ENCODE results near the gene PRPF8.
A peak's percentile ranks its signal among the peaks of the same experiment; 100 is the strongest.
"Not testable (repeated sequence)": the region's sequence is repeated elsewhere in the genome, so short reads cannot be mapped to it uniquely, and the experiment has no call there.

PRPF8 gene

GRCh38 chr17:1697681-1698080 lies 13.0 kb upstream of the PRPF8 start:
- H3K4me3 ChIP-seq (ENCODE audit: low read depth, low read length): no peak overlapping the region
- TF ChIP-seq CTCF (IDR thresholded peaks at IDR 0.05; ENCODE audit: low read depth, low read length): no peak

GRCh38 chr17:1695365-1695764 lies 10.7 kb upstream of the PRPF8 start:
- H3K4me3 ChIP-seq (ENCODE audit: low read depth, low read length): no peak overlapping the region
- no peak for TF ChIP-seq CTCF (IDR thresholded peaks at IDR 0.05; ENCODE audit: low read depth, low read length)

GRCh38 chr17:1693339-1693738 lies 8.7 kb upstream of the PRPF8 start:
- TF ChIP-seq CTCF (IDR thresholded peaks at IDR 0.05; ENCODE audit: low read depth, low read length): no peak
- no peak overlapping the region for H3K4me3 ChIP-seq (ENCODE audit: low read depth, low read length)

GRCh38 chr17:1690544-1691221 lies 6.0 kb upstream of the PRPF8 start:
- no peak overlapping the region for H3K4me3 ChIP-seq (ENCODE audit: low read depth, low read length)
- TF ChIP-seq CTCF (IDR thresholded peaks at IDR 0.05; ENCODE audit: low read depth, low read length): no peak

GRCh38 chr17:1688405-1688804 lies 3.7 kb upstream of the PRPF8 start:
- not testable (repeated sequence) for H3K4me3 ChIP-seq (ENCODE audit: low read depth, low read length)

GRCh38 chr17:1686086-1686485 lies 1.4 kb upstream of the PRPF8 start:
- no peak for TF ChIP-seq CTCF (IDR thresholded peaks at IDR 0.05; ENCODE audit: low read depth, low read length)
- no peak overlapping the region for H3K4me3 ChIP-seq (ENCODE audit: low read depth, low read length)

GRCh38 chr17:1683459-1683858 lies 1.2 kb downstream of the PRPF8 start:
- no peak for TF ChIP-seq CTCF (IDR thresholded peaks at IDR 0.05; ENCODE audit: low read depth, low read length)
- peak overlapping the region; percentile 87 for H3K4me3 ChIP-seq (ENCODE audit: low read depth, low read length)

- TF ChIP-seq CTCF (IDR thresholded peaks at IDR 0.05; ENCODE audit: low read depth, low read length): no peak
- H3K4me3 ChIP-seq (ENCODE audit: low read depth, low read length): no peak overlapping the region
Measured at GRCh38 chr17:1676401-1676800, 8.3 kb downstream of the PRPF8 start.
